HG02642 (cell line): ENCODE data around the gene PRDM2.
"Not testable (repeated sequence)": the region's sequence is repeated elsewhere in the genome, so short reads cannot be mapped to it uniquely, and the experiment has no call there.

Experiments used
- ATAC-seq: cut with Tn5 transposase; IDR thresholded peaks from one replicate; pipeline ENCODE4 v1.9.1; 2021; ENCODE audit warnings: mild to moderate bottlenecking; ENCODE audit not compliant: unreplicated experiment, poor library complexity

PRDM2 gene, protein sequence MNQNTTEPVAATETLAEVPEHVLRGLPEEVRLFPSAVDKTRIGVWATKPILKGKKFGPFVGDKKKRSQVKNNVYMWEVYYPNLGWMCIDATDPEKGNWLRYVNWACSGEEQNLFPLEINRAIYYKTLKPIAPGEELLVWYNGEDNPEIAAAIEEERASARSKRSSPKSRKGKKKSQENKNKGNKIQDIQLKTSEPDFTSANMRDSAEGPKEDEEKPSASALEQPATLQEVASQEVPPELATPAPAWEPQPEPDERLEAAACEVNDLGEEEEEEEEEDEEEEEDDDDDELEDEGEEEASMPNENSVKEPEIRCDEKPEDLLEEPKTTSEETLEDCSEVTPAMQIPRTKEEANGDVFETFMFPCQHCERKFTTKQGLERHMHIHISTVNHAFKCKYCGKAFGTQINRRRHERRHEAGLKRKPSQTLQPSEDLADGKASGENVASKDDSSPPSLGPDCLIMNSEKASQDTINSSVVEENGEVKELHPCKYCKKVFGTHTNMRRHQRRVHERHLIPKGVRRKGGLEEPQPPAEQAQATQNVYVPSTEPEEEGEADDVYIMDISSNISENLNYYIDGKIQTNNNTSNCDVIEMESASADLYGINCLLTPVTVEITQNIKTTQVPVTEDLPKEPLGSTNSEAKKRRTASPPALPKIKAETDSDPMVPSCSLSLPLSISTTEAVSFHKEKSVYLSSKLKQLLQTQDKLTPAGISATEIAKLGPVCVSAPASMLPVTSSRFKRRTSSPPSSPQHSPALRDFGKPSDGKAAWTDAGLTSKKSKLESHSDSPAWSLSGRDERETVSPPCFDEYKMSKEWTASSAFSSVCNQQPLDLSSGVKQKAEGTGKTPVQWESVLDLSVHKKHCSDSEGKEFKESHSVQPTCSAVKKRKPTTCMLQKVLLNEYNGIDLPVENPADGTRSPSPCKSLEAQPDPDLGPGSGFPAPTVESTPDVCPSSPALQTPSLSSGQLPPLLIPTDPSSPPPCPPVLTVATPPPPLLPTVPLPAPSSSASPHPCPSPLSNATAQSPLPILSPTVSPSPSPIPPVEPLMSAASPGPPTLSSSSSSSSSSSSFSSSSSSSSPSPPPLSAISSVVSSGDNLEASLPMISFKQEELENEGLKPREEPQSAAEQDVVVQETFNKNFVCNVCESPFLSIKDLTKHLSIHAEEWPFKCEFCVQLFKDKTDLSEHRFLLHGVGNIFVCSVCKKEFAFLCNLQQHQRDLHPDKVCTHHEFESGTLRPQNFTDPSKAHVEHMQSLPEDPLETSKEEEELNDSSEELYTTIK (N-terminal part only)

DNA sequence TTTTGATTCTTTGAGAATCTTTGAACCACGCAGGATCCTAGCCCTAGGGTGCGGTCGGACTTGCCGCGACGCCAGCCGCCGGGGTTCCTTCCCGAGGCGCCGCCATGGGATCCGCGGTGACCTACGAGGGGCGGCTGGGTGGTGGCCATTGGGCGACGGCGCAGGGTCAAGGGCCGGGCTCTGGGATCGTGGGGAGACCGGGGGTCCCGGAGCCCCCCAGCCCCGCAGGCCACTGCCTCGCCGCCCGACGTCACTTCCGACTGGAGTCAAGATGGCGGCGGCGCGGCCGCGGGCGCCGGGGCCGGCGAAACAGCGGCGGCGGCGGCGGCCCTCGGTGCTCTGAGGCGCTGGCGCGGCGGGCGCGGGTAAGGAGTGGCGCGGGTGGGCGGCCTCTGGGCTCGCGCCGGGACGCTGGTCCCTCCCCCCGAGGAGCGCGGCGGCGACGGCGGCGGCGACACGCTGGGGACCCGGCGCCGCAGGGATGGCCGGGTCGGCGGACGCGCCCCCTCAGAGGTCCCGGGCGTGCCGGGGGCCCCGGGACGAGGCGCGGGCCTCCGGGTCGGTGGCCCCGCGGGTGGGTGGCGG is at the start of gene PRDM2:
Gene PRDM2 (plus strand): TSS at position 253 of the 585 bp plus-strand sequence. CDS start 15,418 bp downstream, outside the sequence.
- peak; percentile 54 for ATAC-seq

DNA sequence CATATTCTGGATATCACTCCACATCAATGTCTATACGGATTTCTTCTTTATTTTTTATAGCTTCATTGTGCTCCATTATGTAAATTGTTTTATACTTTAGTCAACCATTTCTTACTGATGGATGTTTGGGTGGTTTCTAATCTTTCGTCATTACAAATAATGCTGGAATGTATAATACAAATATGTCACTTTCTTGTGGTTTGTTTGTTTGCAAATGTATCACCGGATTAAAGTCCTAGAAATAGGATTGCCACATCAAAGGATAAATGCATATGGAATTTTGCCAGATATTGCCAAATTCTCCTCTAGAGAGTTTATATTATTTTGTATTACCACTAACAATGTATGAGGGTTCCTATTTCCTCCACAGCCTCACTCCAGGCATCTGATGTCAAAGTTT is 48.7 kb upstream of the PRDM2 start:
- no peak for ATAC-seq

DNA sequence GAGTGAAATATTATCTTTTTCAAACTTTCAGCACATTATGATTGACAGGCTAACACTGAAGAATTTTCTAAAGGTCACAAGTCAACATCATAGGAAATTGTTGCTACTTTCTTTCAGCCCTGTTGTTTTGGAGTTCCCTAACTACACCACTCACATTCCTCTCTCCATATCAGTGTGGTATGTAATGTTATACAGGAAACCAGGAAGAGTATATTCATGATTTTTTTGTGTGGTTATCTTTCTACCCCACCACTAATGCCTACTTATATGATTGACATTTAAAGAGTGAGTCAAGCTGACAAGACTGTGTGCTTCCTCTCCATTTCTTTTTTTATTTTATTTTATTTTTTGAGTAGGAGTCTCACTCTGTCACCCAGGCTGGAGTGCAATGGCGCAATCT is 47.8 kb upstream of the PRDM2 start:
- no peak for ATAC-seq

DNA sequence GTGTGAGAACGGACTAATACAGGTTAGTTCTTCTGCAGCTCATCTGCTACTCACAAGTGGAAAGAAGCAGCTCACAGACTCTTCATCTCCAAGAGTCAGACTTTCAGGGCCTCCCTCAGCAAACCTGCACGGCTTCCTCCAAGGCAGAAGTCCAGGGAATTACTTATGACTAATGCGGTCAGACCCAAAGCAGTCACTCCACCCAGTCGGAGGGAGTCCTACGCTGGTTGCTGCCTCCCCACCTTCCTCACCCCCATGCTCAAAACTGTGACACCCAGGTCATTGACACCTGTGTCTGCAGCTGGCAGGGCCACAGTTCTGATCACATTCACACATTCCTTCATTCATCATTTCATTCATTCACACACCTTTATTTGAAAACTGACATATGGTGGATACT is 38.4 kb upstream of the PRDM2 start:
- no peak for ATAC-seq

DNA sequence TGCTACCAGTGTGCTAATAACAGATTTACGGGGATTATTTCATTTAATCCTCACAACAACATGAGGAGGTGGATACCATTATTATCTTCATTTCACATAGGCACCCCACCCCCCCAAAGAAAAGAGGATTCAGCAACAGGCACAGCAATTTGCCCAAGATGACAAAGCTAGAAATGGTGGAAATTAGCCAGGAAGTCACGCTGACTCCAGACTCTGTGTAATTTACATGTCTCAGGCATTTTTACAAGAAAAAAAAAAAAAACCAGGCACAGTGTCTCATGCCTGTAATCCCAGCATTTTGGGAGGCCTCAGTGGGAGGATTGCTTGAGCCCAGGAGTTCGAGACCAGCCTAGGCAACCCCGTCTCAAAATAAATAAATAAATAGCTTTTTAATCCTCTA is 37.5 kb upstream of the PRDM2 start:
- ATAC-seq = no peak

DNA sequence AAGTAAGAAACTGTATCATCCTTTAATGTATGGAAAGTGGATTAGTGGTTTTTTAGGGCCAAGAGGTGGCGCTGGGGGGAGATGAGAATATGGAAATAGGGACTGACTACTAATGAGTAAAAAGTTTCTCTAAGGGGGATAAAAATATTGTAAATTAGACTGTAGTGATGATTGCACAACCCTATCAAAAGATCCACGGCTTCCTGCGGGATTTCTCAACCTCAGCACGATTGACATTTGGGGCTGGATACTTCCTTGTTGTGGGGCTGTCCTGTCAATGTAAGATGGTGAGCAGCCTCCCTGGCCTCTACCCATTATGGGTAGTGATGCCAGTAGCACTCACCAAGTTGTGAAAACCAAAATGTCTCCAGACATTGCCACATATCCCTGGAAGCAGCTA is 36.0 kb upstream of the PRDM2 start:
- no peak for ATAC-seq

DNA sequence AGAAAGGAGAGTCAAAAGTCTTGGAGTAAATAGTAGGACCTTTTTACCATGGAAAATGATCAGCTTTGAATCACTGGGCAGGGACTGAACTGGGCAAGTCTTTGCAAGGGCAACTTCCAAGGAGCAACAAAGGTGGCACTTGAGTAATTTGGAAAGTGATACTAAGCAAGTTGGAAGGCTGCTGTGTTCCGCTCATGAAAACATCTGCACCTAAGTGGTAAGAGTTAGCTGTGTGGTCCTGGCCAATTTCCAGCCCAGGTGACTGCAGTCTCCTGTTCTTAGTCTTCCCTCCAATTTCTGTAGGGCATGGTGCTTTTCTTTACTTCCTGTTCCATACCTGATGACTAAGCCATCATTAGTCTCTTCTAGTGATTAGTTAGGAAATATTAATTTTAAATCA is 35.5 kb upstream of the PRDM2 start:
- peak; percentile 56 for ATAC-seq

DNA sequence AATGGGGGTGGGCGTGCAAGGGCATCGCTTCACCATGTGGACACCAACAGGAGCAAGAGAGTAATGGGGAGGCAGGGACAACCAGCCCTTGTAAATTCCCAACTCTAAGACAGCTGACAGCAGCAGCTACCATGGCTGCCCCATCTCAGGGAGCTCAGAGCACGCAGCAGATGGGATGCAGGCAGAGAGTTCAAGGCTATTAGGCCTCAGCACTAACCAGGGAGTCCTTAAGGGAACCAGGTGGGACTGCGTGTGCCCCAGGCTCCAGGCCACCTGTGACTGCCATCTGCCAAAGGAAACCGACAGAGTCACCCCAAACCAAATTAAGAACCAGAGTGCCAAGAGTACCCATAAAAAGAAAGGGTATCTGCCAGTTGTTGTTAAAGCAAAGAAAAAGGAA is 33.7 kb upstream of the PRDM2 start:
- no peak for ATAC-seq

DNA sequence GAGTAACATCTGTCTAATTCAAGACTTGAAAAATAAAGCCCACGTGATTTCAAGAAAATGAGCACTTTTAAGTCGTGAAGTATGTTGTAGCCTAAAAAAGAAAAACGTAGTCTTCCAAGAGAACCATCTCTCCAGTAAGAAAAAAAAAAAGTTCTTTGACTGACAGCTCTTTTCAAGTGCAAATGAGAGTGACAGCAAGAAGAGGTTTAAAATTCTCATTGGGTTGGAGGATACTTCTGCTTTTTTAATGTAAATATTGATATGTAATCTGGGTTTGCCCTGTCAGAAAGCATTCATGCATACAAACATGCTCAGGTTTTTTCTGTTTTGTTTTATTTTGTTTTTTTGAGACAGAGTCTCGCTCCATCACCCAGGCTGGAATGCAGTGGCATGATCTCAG is 32.3 kb upstream of the PRDM2 start:
- ATAC-seq = no peak

DNA sequence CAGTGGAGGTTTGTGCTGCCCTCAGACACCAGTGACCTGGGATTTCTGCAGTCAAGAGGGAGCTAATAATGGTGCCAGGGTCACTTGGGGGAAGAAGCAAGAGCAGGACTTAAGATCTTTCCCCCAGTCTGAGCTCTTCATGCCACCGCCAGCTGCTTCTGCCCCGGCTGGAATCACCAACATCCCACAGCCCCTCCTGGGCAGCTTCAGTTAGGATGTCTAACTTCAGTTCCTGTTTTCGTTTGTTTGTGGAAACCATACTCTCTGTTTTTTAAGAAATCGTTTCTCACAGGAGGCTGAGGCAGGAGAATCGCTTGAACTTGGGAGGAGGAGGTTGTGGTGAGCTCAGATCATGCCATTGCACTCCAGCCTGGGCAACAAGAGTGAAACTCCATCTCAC is 25.6 kb upstream of the PRDM2 start:
- ATAC-seq = no peak

DNA sequence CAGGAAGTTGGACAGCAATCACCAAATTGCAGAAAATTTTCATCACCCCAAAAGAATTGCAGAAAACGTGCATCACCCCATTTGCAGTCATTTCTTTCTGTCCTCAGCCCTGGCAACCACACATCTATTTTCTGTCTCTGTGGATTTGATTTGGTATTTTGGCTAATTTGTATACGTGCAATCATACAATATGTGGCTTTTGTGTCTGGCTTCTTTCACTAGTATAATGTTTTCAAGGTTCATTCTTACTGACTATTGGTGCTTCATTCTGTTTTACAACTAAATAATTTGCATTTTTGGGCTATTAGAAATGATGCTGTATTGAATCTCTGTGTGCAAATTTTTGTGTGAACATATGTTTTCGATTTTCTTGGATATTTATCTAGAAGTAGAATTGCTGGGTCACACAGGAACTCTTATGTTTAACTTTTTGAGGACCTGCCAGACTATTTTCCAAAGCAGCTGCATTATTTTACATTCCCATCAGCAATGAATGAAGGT is 24.8 kb upstream of the PRDM2 start:
- ATAC-seq = no peak

DNA sequence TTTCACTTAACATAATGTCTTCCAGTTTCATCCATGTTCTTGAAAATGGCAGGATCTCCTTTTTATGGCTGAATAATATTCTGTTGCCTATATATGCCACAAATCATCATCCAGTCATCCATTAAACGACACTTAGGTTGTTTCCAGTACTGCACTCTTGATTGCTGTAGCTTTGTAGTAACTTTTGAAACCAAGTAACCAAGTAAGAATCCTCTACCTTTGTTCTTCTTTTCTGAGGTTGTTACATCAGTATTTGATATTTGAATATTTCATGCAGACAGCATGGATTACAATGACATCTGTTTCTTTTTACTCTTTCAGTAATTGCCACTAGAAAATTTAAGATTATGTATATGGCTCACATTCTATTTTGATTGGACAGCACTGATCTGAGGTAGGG is 22.1 kb upstream of the PRDM2 start:
- no peak for ATAC-seq

DNA sequence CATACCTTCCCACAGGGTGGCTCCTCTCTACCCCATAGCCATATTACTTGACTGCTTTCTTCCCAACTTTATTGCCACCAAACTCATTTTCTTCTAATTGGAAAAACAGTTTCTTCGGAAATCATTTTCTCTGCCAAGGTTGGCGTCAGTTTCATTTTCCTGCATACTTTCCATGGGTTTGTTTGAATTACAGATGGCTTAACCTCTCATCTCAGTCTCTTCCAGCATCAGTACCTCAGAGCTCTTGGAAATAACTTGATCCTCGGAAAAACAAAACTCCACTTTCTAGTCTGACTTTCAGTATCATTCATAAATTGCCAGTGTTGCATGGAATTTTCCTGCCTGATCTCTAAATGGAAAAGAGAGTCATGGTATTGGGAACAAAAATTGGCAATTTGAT is 20.3 kb upstream of the PRDM2 start:
- ATAC-seq = no peak

DNA sequence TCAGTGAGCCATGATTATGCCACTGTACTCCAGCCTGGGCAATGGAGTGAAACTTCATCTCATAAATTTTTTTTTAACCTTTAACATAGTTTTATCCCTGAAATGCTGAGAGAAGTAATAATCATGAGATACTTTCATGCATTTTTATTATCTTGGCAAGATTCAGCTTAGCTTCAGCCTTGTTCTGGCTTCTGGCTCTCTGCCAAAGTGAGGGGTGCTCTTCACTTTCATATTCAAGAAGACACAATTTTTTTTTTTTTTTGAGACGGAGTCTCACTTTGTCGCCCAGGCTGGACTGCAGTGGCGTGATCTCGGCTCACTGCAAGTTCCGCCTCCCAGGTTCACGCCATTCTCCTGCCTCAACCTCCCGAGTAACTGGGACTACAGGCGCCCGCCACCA is 19.4 kb upstream of the PRDM2 start:
- ATAC-seq = not testable (repeated sequence)

DNA sequence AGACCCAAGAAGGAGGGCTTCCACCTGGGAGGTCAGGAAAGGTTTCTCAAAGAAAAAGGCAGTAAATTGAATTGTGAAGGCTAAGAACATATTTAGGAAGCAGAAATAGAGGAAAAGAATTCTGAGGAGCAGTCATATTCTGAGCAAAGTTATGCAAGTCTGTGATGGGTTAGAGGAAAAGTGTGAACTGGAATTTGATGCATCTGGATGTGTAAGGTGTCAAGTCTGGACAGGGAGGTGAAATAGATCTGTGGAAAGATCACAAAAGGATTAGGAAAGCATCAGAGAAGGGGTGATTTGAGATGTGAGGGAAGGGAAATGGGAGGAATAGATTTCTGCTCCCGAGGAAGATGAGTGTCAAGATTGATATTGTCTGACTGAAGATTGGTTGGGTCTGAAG is 18.1 kb upstream of the PRDM2 start:
- no peak for ATAC-seq

DNA sequence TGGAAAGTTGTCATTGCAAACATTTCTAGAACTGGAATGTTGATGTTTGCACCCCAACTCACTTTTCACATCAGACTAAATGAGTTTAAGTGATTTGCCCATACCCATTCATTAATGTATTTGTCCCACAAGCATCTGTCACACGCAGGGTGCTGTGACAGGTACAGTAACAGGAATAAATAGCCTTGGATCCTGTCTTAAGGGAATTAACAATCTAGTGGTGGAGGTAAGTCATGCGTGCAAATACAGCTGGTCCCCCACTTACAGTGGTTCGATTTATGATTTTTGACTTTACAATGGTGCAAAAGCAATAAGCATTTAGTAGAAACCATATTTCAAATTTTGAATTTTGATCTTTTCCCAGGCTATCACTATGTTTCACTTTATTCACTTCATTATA is 17.5 kb upstream of the PRDM2 start:
- no peak for ATAC-seq

DNA sequence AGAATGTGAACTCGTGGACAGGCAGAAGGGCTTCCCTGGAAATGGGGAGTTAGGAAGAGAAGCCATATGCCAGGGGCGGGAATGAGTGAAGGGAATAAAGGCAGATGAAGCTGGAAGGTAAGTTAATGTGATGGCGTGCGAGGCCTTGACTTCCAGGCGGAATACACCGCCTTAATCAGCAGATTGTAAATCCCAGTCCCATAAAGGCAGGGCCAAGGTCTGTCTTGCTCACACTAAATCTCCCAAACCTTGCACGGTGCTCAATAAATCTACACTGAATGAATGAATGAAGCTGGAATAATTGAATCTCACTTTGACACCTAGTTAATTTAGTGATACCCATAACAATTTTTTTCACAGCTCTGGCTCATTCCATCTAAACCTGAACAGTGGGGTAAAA is 16.8 kb upstream of the PRDM2 start:
- ATAC-seq = no peak

DNA sequence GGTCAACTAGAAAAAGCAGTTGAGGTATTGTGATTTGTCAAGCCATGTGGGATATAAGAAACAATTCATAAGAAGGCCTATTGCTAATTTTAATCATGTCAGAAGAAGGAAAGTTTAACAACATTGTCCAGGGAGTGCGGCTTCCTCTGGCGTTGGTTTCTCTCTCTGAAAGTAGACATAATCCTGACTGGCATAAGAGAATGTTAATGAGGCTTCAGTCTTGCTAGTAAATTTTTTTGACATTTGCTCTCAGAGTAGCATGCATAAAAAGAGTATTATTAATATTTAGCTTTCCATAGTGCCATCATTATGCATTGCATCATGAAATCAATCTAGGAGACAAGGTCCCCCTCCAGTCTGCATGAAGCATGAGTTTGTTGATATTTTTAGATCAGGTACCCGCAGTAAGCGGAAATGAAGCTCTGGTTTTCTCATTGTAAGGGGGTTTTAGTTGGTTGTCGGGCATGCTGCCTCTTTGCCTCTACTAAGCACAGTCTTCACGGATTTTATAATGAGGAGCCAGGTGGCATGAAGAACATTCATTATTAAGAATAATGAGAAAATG is 12.8 kb upstream of the PRDM2 start:
- ATAC-seq = no peak

DNA sequence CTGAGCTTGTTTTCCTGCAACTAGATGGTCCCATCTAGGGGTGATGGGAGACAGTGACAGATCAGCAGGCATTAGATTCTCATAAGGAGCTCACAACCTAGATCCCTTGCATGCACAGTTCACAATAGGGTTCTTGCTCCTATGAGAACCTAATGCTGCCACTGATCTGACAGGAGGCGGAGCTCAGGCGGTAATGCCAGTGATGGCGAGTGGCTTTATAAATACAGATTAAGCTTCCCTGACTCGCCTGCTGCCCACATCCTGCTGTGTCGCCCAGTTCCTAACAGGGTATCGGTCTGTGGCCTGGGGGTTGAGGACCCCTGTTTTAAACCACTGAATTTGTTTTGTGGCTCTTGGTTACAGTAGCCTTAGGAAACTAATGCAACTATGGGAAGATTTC is 6.9 kb upstream of the PRDM2 start:
- not testable (repeated sequence) for ATAC-seq
